Purkinje cell (primary cell): ENCODE results near the gene SOX18. TPM values are rescaled to one million over a fixed set of nuclear protein-coding genes. Genes with fewer than 3 reads are reported as not detected.

Source experiments
- polyA plus RNA-seq: library from polyadenylated mRNA; unstranded; fragments of >200 nt; fragmentation: Nextera tagmentation; gene quantifications from 2 replicates; pipeline ENCODE4 v1.2.1, GENCODE V29; 2014

SOX18 gene
- polyA plus RNA-seq: 0.29 TPM in 1 of 2 replicates, not detected in the other

GRCh38 chr20:64049060-64049877, at the start of gene SOX18:
Gene SOX18, minus strand, starts transcription at chr20:64049639. Its CDS starts 123 bp downstream, at chr20:64049516.

DNA sequence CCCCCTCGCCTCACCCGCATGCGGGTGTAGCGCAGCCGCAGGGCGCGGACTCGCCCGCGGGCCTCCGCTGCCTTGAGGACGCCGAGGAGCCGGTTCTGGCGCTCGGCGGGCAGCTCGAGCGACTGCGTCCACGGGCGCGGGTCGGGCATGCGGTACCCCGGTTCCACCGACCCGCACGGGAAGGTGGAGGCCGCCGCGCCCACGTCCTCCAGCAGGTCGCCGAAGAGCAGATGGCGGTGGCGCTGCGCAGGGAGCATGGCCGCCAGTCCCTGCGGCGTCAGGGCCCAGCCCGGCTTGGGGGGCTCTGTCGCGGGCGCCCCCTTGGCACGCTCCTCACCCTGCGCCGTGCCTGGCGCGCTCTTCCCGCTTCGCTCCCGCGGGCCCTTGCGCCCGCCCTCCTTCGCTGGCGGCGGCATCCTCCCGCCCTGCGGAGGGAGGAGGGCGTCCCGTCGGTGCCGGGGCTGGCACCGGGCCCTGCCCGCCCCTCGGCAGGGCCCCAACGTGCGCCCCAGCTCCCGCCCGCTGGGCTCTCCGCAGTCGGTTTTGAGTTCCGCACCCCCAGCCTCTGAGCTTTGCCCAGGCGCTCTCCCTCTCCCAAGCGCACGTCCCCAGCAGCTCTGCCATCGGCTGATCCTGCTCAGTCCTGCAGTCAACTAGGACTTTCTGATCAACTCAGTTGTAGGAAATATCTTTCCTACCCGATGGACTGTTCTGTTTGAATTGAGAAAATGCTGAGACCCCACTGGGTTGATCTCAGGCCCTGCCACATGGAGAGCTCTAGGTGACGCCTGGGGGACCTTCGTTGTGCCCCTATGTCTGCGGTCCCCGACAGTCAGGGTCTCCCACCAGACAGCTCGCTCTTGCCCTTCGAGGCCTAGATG, 34.6 kb upstream of the SOX18 start, which contains the start of gene LKAAEAR1:
Gene LKAAEAR1 (minus strand): TSS at position 595 of the 881 bp plus-strand sequence. CDS start 179 bp downstream, at position 416.

DNA sequence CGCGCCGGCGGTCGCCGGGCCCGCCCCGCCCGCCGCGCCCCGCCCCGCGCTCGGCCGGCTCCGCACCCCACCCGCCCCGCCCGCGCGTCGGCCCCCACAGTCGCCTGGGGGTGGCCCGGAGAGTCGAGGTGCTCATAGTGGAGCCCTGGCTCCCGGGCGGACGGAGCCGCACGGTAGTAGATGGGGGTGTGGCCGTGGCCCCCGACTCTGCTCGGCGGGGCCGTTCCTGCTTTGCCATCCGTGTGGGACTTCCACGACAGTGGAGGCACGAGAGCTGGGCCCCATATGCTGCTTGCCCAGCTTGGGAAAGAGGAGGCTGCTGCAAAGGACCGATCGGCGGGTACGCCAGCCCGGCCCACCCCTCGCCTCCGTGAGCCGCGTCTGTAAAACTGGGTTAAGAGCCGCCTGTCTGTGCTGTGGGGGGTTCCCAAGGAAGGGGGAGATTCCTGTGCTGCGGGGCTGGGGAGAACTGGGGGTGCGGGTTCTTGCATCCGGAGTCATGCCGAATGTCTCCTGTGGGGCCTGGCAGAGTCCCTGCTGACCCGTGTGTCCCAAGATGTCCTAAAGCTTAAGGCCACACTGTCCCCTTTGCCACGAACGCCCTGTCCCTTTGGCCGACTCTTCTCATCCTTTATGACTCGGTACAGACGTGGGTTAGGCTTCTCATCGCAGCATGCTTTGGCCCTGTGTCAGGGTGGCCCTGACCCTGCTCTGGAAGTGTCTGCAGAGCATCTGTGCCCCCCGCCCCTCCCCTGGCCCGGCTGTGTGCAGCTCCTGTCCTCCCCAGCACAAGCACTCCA, 30.8 kb upstream of the SOX18 start, which contains the start of gene OPRL1:
Gene OPRL1 (plus strand): TSS at position 70 of the 800 bp plus-strand sequence. CDS start 12,639 bp downstream, outside the sequence.

DNA sequence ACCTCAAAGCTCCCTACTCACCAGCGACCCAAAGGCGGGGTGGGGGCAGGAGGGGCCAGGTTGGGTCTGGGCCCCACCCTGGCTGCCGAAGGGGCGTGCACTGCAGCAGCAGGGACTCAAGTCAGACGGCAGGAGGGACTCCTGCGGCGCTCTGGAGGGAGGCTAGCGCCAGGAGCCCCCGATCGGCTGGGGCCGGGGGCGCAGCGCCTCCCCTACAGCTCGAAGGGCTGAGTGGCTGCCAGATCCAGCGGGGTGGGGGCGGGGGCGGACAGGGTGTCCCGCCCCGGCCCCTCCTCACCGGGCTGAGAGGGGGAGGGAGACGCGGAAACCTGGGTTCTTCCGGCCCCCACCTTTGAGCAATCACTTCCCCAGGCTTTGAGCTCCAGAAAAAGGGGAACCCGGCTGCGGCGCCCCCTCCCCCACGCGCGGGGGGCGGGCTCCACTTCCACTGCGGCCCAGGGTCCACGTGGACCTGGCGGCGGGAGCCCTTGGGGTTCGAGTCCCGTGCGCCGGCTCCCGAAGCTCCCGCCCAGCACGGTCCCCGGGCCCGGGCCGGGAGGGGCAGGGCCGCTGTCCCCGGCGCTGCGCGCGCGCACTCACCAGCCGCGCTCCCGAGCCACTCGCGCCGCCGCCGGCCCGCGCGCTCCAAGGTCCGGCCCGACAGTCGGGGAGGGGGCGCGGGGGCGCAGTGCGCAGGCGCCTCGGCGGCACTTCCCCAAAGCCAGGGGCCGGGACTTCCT, 30.0 kb upstream of the SOX18 start, which contains the start of gene RGS19:
Gene RGS19 (minus strand): TSS at position 246 of the 740 bp plus-strand sequence. CDS start 2,632 bp downstream, outside the sequence.

DNA sequence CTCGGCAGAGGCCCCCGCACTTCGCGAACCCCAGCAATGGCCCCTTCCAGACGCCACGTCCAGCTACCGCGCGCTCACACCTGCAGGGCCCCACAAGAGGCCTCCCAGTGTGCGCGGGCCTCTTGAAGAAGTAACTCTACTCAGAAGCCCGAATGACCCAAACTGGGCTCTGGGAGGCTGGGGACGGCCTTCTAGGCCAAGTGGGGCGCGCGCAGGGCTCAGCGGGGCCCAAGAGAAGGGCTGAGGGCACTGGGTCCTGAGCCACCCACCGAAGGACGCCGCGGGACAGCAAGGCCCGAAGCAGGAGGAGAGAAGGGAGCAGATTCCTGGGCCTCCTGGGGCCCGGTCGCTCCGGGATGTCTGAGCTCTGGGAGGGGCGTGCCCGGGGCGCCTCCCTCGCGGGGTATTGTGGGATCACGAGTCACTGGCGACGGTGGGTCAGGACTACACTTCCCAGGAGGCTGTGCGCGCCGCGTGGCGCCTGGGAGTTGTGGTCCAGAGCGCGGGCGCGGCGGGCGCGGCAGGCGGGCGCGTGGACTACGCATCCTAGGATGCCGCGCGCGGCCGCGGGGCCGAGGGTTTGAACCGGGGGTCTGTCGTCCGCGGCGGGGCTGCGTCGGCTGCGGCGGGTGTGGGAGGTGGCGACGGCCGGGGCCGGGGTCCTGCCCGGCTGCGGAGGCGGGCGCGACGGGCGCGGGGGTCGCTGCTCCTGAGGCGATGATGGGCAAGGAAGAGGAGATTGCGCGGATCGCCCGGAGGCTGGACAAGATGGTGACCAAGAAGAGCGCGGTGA, 13.4 kb upstream of the SOX18 start, which contains the start of gene TCEA2:
Gene TCEA2 (plus strand): TSS at position 603 of the 793 bp plus-strand sequence. CDS start 115 bp downstream, at position 718.

GRCh38 chr20:64035933-64036345, 13.5 kb downstream of the SOX18 start, which contains the start of gene C20orf204:
Gene C20orf204, plus strand, starts transcription at chr20:64036182. Its CDS starts 142 bp downstream, at chr20:64036324.

Other genes with a start within 250 kb of the SOX18 start
- gene ZBTB46, start 218.4 kb downstream of the SOX18 start, polyA plus RNA-seq: 2.8 and 6.3 TPM in 2 replicates
- not detected in 2 replicates for gene ABHD16B, start 188.1 kb downstream of the SOX18 start, polyA plus RNA-seq
- 7.6 and 9.1 TPM in 2 replicates for gene TPD52L2, start 184.4 kb downstream of the SOX18 start, polyA plus RNA-seq
- 8.3 and 9.6 TPM in 2 replicates for gene DNAJC5, start 154.5 kb downstream of the SOX18 start, polyA plus RNA-seq
- gene UCKL1, start 93.2 kb downstream of the SOX18 start, polyA plus RNA-seq: 3.1 and 5.6 TPM in 2 replicates
- gene ZNF512B, start 79.7 kb downstream of the SOX18 start, polyA plus RNA-seq: 0.05 and 0.06 TPM in 2 replicates
- 0.25 and 0.73 TPM in 2 replicates for gene SAMD10, start 70.0 kb downstream of the SOX18 start, polyA plus RNA-seq
- 11.7 and 17.3 TPM in 2 replicates for gene PRPF6, start 68.5 kb downstream of the SOX18 start, polyA plus RNA-seq
- not detected in 2 replicates for gene C20orf204, start 13.5 kb downstream of the SOX18 start, polyA plus RNA-seq
- gene TCEA2, start 13.6 kb upstream of the SOX18 start, polyA plus RNA-seq: 42.6 and 72.7 TPM in 2 replicates
- gene RGS19, start 29.9 kb upstream of the SOX18 start, polyA plus RNA-seq: 0.36 TPM in 1 of 2 replicates, not detected in the other
- 0.13 TPM in 1 of 2 replicates, not detected in the other for gene OPRL1, start 30.4 kb upstream of the SOX18 start, polyA plus RNA-seq
- not detected in 2 replicates for gene LKAAEAR1, start 34.8 kb upstream of the SOX18 start, polyA plus RNA-seq
- gene NPBWR2, start 57.9 kb upstream of the SOX18 start, polyA plus RNA-seq: not detected in 2 replicates
- 0.75 and 2.0 TPM in 2 replicates for gene MYT1, start 114.8 kb upstream of the SOX18 start, polyA plus RNA-seq
- gene PCMTD2, start 206.1 kb upstream of the SOX18 start, polyA plus RNA-seq: 20.9 and 22.6 TPM in 2 replicates